Endometrial microvascular endothelial cells (primary cell): ENCODE measurements around the gene PTPRG. TPM values are rescaled to one million over a fixed set of nuclear protein-coding genes. Genes with fewer than 3 reads are reported as not detected.
"Not testable (repeated sequence)": the region's sequence is repeated elsewhere in the genome, so short reads cannot be mapped to it uniquely, and the experiment has no call there.

Source experiments
- in situ Hi-C: cut with HindIII; loops from 2 replicates; pipeline ENCODE4 v1.10.0; 2017; ENCODE audit warnings: low sequenced_read_pairs, low pct_unique_long_range_greater_than_20kb; ENCODE audit errors: inconsistent ontology term
- total RNA-seq: library from RNA; depleted of rRNA; stranded (reverse); fragments of >200 nt; gene quantifications from one replicate; pipeline ENCODE4 v1.2.3, GENCODE V29; 2015; ENCODE audit errors: inconsistent ontology term

PTPRG gene
- total RNA-seq, 1 donor from 2014 or later, result 13.1 TPM

GRCh38 chr3:61691466-61691865, 130.1 kb downstream of the PTPRG start:
- in situ Hi-C loops, result no loop called here

- in situ Hi-C loops, result no loop called here
Measured at GRCh38 chr3:61697301-61697700, 135.9 kb downstream of the PTPRG start.

GRCh38 chr3:61698278-61699072, 137.1 kb downstream of the PTPRG start:
- in situ Hi-C loops, result not testable (repeated sequence)

- in situ Hi-C loops, result no loop called here
Measured at GRCh38 chr3:61699622-61700021, 138.3 kb downstream of the PTPRG start.

- in situ Hi-C loops, result no loop called here
Measured at GRCh38 chr3:61701011-61701410, 139.6 kb downstream of the PTPRG start.

- in situ Hi-C loops, result no loop called here
Measured at GRCh38 chr3:61702453-61702852, 141.1 kb downstream of the PTPRG start.

GRCh38 chr3:61704807-61705206, 143.4 kb downstream of the PTPRG start:
- in situ Hi-C loops, result no loop called here

- in situ Hi-C loops, result no loop called here
Measured at GRCh38 chr3:61707492-61707891, 146.1 kb downstream of the PTPRG start.

GRCh38 chr3:61710920-61711319, 149.5 kb downstream of the PTPRG start:
- in situ Hi-C loops, result not testable (repeated sequence)

GRCh38 chr3:61714225-61714624, 152.9 kb downstream of the PTPRG start:
- in situ Hi-C loops, result no loop called here

- in situ Hi-C loops, result no loop called here
Measured at GRCh38 chr3:61715886-61716527, 154.6 kb downstream of the PTPRG start.

- in situ Hi-C loops, result not testable (repeated sequence)
Measured at GRCh38 chr3:61716693-61717092, 155.3 kb downstream of the PTPRG start.

GRCh38 chr3:61718565-61718964, 157.2 kb downstream of the PTPRG start:
- in situ Hi-C loops, result no loop called here

- in situ Hi-C loops, result no loop called here
Measured at GRCh38 chr3:61719278-61719977, 158.1 kb downstream of the PTPRG start.

- in situ Hi-C loops, result no loop called here
Measured at GRCh38 chr3:61723038-61723437, 161.7 kb downstream of the PTPRG start.

- in situ Hi-C loops, result no loop called here
Measured at GRCh38 chr3:61724183-61724582, 162.8 kb downstream of the PTPRG start.

- in situ Hi-C loops, result no loop called here
Measured at GRCh38 chr3:61724801-61725200, 163.4 kb downstream of the PTPRG start.

- in situ Hi-C loops, result no loop called here
Measured at GRCh38 chr3:61725851-61726333, 164.5 kb downstream of the PTPRG start.

- in situ Hi-C loops, result no loop called here
Measured at GRCh38 chr3:61727435-61727834, 166.1 kb downstream of the PTPRG start.
